ENCODE data around the gene SLC9C1. TPM values are rescaled to one million over a fixed set of nuclear protein-coding genes. Genes with fewer than 3 reads are reported as not detected.

Gene SLC9C1
- total and polyA plus RNA-seq, 7 donors, result 0.01 to 0.32 (median 0.17) TPM; not detected in 2

DNA sequence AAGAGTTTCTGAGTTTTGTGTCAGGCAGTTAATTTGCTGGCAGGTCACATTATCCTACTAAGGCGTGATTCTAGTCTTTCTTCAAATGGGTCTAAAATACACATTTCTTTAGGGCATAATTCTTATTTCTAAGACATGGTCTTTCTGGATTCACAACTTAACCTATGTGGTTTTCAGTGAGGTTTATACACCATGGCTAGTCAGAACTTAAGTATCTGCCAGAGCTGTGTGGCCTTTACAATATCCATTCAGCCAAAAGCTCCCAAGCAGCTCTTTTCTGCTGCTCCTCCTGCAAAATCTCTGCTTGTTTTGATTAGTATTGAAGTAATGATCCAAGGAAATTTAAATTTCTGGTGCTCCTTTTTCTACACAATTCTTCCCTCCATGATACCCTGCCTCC lies 33.5 kb downstream of the SLC9C1 start:
- ATAC-seq (no peak), DNase-seq (no peak)
- Histone ChIP-seq H3K36me3 (ENCODE audit: insufficient read depth in 1 of 2, low read depth in 1 of 2) (no peaks in the 10 kb centered on the region), H3K4me3 (no peak overlapping the region), H3K27ac (no peak overlapping the region), H3K9me3 (no peaks in the 10 kb centered on the region), H3K4me1 (no peaks in the 10 kb centered on the region), H3K27me3 (ENCODE audit: insufficient read depth in 3 of 3, low read length in 2 of 3) (no peaks in the 10 kb centered on the region)
- WGBS, 3 donors, result 78 to 89% (median 85%) methylated on average over 1 of the region's 1 CpG
- TF ChIP-seq, protein P1, sequence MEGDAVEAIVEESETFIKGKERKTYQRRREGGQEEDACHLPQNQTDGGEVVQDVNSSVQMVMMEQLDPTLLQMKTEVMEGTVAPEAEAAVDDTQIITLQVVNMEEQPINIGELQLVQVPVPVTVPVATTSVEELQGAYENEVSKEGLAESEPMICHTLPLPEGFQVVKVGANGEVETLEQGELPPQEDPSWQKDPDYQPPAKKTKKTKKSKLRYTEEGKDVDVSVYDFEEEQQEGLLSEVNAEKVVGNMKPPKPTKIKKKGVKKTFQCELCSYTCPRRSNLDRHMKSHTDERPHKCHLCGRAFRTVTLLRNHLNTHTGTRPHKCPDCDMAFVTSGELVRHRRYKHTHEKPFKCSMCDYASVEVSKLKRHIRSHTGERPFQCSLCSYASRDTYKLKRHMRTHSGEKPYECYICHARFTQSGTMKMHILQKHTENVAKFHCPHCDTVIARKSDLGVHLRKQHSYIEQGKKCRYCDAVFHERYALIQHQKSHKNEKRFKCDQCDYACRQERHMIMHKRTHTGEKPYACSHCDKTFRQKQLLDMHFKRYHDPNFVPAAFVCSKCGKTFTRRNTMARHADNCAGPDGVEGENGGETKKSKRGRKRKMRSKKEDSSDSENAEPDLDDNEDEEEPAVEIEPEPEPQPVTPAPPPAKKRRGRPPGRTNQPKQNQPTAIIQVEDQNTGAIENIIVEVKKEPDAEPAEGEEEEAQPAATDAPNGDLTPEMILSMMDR (IDR thresholded peaks at IDR 0.05), result no peak
- intact Hi-C loops (cut with DNase I), result no loop called here

DNA sequence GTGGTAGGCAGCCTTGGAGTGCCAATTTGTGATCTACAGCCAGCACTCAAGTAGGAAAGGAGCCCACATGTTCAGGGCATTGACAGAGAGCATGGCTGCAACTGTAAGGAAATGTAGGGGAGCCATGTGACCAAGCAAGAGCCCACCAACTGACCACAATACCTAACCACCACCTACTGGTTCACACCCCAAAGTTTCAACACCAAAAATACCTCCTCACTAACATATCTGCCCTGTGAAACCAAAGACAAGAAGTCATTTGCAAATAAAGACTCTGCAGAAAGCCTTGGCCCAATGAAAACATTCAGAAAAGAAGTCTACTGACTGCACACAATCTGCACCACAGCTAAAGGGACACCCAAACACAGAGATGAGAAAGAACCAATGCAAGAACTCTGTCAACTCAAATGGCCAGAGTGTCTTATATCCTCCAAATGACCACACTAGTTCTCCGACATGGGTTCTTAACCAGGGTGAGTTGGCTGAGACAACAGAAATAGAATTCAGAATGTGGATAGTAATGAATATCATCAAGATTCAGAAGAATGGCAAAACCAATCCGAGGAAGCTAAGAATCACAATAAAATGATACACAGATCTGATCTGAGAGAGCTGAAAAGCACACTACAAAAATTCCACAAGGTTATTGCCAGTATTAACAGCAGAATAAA lies 40.6 kb downstream of the SLC9C1 start:
- ATAC-seq (no peak), DNase-seq (no peak)
- TF ChIP-seq, protein P1 (IDR thresholded peaks at IDR 0.05), result no peak
- Histone ChIP-seq H3K36me3 (ENCODE audit: insufficient read depth in 1 of 2, low read depth in 1 of 2) (no peaks in the 10 kb centered on the region), H3K27me3 (ENCODE audit: insufficient read depth in 3 of 3, low read length in 2 of 3) (no peaks in the 10 kb centered on the region), H3K9me3 (no peaks in the 10 kb centered on the region), H3K4me3 (no peak overlapping the region), H3K27ac (no peak overlapping the region), H3K4me1 (no peaks in the 10 kb centered on the region)
- 90 to 92% (median 91%) methylated on average over 2 of the region's 2 CpGs for WGBS, 3 donors
- intact Hi-C loops (cut with DNase I), result no loop called here

DNA sequence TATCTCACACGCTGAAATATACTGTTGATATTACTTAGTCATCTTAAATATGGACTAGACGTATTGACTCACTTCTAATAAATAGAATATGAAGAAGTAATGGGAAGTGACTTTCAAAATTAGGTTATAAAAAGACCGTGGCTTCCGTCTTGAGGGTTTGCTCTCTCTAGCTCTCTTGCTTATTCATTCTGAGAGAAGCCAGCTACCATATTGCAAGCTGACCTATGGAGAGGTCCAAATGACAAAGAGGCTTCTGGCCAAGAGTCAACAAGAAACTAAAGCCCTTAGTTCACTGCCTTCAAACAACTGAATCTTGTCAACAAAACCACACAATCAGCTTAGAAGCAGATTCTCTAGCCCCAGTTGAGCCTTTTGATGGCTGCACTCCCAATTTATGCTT lies 46.1 kb downstream of the SLC9C1 start:
- H3K27me3 ChIP-seq (ENCODE audit: insufficient read depth in 3 of 3, low read length in 2 of 3), result no peaks in the 10 kb centered on the region
- no peaks in the 10 kb centered on the region for H3K9me3 ChIP-seq
- no peaks in the 10 kb centered on the region for H3K4me1 ChIP-seq
- no peak for ATAC-seq
- no peak overlapping the region for H3K4me3 ChIP-seq
- 87 to 95% (median 89%) methylated on average over 4 of the region's 4 CpGs for WGBS, 3 donors
- no peaks in the 10 kb centered on the region for H3K36me3 ChIP-seq (ENCODE audit: insufficient read depth in 1 of 2, low read depth in 1 of 2)
- DNase-seq, result no peak
- TF ChIP-seq, protein P1 (IDR thresholded peaks at IDR 0.05), result no peak
- H3K27ac ChIP-seq, result no peak overlapping the region
- intact Hi-C loops (cut with DNase I), result no loop called here

DNA sequence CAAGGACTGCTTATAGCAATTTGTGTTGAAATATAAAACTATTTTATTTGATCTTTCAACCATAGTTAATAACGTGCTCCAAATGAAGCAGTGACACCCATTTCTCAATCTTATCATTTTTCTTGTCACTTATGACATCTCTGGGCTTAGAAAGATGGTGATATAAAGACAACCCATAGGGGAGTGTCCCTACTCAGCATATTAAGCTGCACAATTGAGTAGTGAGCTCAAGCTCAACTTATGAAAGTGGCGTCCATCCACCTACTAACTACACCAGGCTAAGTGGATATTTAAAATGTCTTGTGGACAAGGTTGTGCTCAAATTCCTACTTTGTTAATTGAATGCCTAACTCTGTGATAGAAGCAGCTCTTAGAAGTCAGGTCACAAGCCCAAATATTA lies 46.7 kb downstream of the SLC9C1 start:
- intact Hi-C loops (cut with DNase I), result no loop called here
- DNase-seq, result no peak

More for the DNA sequence above, 46.7 kb downstream of the SLC9C1 start:
- TF ChIP-seq, protein P1 (IDR thresholded peaks at IDR 0.05), result no peak
- Histone ChIP-seq H3K9me3 (no peaks in the 10 kb centered on the region), H3K36me3 (ENCODE audit: insufficient read depth in 1 of 2, low read depth in 1 of 2) (no peaks in the 10 kb centered on the region), H3K4me3 (no peak overlapping the region), H3K27me3 (ENCODE audit: insufficient read depth in 3 of 3, low read length in 2 of 3) (no peaks in the 10 kb centered on the region), H3K4me1 (no peaks in the 10 kb centered on the region), H3K27ac (no peak overlapping the region)
- ATAC-seq, result no peak
- 44 to 77% (median 74%) methylated on average over 2 of the region's 2 CpGs for WGBS, 3 donors
